Measurements from ENCODE around the gene MNT. TPM values are rescaled to one million over a fixed set of nuclear protein-coding genes. Genes with fewer than 3 reads are reported as not detected.
A peak's percentile ranks its signal among the peaks of the same experiment; 100 is the strongest.

Gene MNT
- polyA plus RNA-seq, 1 donor (not counting 4 experiments of a cell fraction or from before 2014, with no cell fraction given), result 2.0 TPM

GRCh38 chr17:2398655-2399571 lies 1.9 kb downstream of the MNT start:
- no peak for FAIRE-seq
- no peak for DNase-seq (ENCODE audit: low read depth, low spot score)
- H3K9me3 ChIP-seq (ENCODE audit: control insufficient read depth, low read depth, low read length), result no peaks in the 10 kb centered on the region
- H4K20me1 ChIP-seq (ENCODE audit: control insufficient read depth, extremely low read depth, insufficient read depth, low read length), result no peaks in the 10 kb centered on the region
- H3K36me3 ChIP-seq (ENCODE audit: control insufficient read depth in 2 of 2, extremely low read depth in 1 of 2, insufficient read depth in 2 of 2, low read length in 2 of 2), result peaks cover 0 to 2% of the 10 kb centered on the region in 2 experiments
- dilution Hi-C loops (cut with MboI; ENCODE audit: extremely low pct_ligation_motif_present, low sequenced_read_pairs), result no loop called here
- H3K9me1 ChIP-seq (ENCODE audit: control insufficient read depth, extremely low read depth, insufficient read depth, low read length), result no peaks in the 10 kb centered on the region
- H3K79me2 ChIP-seq (ENCODE audit: control insufficient read depth, insufficient read depth, low read length), result peaks cover 35% of the 10 kb centered on the region
- H3K9ac ChIP-seq (ENCODE audit: control insufficient read depth, extremely low read depth, insufficient read depth, low read length), result peak overlapping the region; percentile 99
- no peaks in the 10 kb centered on the region for H3K27me3 ChIP-seq (ENCODE audit: control insufficient read depth, extremely low read depth, insufficient read depth, low read length)
- no peak overlapping the region for H2AFZ ChIP-seq (ENCODE audit: control insufficient read depth, low read length)
- peaks cover 46% of the 10 kb centered on the region for H3K4me1 ChIP-seq (ENCODE audit: control insufficient read depth, extremely low read depth, insufficient read depth, low read length)
- H3K4me2 ChIP-seq (ENCODE audit: control insufficient read depth, extremely low read depth, insufficient read depth, low read depth, low read length), result peak overlapping the region; percentile 91
- H3K27ac ChIP-seq (ENCODE audit: control insufficient read depth, insufficient read depth, low read length), result peak overlapping the region; percentile 93
- H3K4me3 ChIP-seq (ENCODE audit: control insufficient read depth in 2 of 3, extremely low read depth in 1 of 3, insufficient read depth in 2 of 3, low read depth in 1 of 3, low read length in 3 of 3), result peak overlapping the region; percentile 65 to 97 (median 84)
- TF ChIP-seq EZH2 (IDR thresholded peaks at IDR 0.05; ENCODE audit: low read length) (no peak), CTCF (optimal IDR thresholded peaks at IDR 0.05 in 1 of 3, IDR thresholded peaks at IDR 0.05 in 1 of 3, conservative IDR thresholded peaks at IDR 0.05 in 1 of 3; ENCODE audit: extremely low read depth in 1 of 3, insufficient read depth in 2 of 3, low read length in 3 of 3) (no peak)

DNA sequence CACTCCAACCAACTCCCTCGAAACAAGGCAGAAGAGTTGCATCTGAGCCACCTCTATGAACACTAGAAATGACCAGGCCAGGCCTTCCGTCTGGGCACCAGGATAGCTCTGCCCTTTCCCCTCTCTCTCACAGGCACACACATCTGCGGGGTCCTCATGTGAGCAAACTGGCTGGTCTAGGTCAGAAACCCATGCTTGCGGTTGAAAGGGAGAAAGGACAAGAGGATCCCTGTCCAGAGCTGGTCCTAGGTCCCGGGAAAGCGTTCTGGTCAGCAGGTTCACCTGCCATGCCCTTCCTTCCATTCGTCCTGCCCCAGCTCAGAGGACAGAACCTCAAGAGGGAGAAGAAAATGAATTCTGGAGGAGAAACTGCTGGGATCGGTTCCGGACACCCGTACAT lies 2.7 kb downstream of the MNT start:
- H2AFZ ChIP-seq (ENCODE audit: control insufficient read depth, low read length), result no peak overlapping the region
- DNase-seq (ENCODE audit: low read depth, low spot score) (no peak), FAIRE-seq (no peak)
- no peaks in the 10 kb centered on the region for H3K9me1 ChIP-seq (ENCODE audit: control insufficient read depth, extremely low read depth, insufficient read depth, low read length)
- peaks cover 42% of the 10 kb centered on the region for H3K4me1 ChIP-seq (ENCODE audit: control insufficient read depth, extremely low read depth, insufficient read depth, low read length)
- dilution Hi-C loops (cut with MboI; ENCODE audit: extremely low pct_ligation_motif_present, low sequenced_read_pairs), result no loop called here
- peaks cover 35% of the 10 kb centered on the region for H3K79me2 ChIP-seq (ENCODE audit: control insufficient read depth, insufficient read depth, low read length)
- H3K9ac ChIP-seq (ENCODE audit: control insufficient read depth, extremely low read depth, insufficient read depth, low read length), result peak overlapping the region; percentile 39
- peaks cover 0 to 2% of the 10 kb centered on the region in 2 experiments for H3K36me3 ChIP-seq (ENCODE audit: control insufficient read depth in 2 of 2, extremely low read depth in 1 of 2, insufficient read depth in 2 of 2, low read length in 2 of 2)
- H3K27me3 ChIP-seq (ENCODE audit: control insufficient read depth, extremely low read depth, insufficient read depth, low read length), result no peaks in the 10 kb centered on the region
- H3K9me3 ChIP-seq (ENCODE audit: control insufficient read depth, low read depth, low read length), result no peaks in the 10 kb centered on the region
- no peak for TF ChIP-seq CTCF (optimal IDR thresholded peaks at IDR 0.05 in 1 of 3, IDR thresholded peaks at IDR 0.05 in 1 of 3, conservative IDR thresholded peaks at IDR 0.05 in 1 of 3; ENCODE audit: extremely low read depth in 1 of 3, insufficient read depth in 2 of 3, low read length in 3 of 3)
- no peak for TF ChIP-seq EZH2 (IDR thresholded peaks at IDR 0.05; ENCODE audit: low read length)
- no peaks in the 10 kb centered on the region for H4K20me1 ChIP-seq (ENCODE audit: control insufficient read depth, extremely low read depth, insufficient read depth, low read length)
- peak overlapping the region; percentile 65 for H3K4me2 ChIP-seq (ENCODE audit: control insufficient read depth, extremely low read depth, insufficient read depth, low read depth, low read length)
- H3K27ac ChIP-seq (ENCODE audit: control insufficient read depth, insufficient read depth, low read length), result peak overlapping the region; percentile 93
- H3K4me3 ChIP-seq (ENCODE audit: control insufficient read depth in 2 of 3, extremely low read depth in 1 of 3, insufficient read depth in 2 of 3, low read depth in 1 of 3, low read length in 3 of 3), result peak overlapping the region in 1 of 3 experiments; percentile 32

Data from keratinocyte (primary cell).